H1 (cell line): ENCODE measurements around the gene GEMIN7. TPM values are rescaled to one million over a fixed set of nuclear protein-coding genes. Genes with fewer than 3 reads are reported as not detected.

Experiments
- CTCF ChIA-PET: fragments of 300-600 bp; sonication (Branson Sonifier 250); formaldehyde crosslinking; loops from one replicate; lab custom pipeline; 2021; ENCODE audit not compliant: partially characterized antibody; lab: Charles Lee
- POLR2A ChIA-PET: fragments of 300-600 bp; sonication (Branson Sonifier 250); formaldehyde crosslinking; loops from one replicate; lab custom pipeline; 2021; ENCODE audit warnings: inconsistent platforms; ENCODE audit not compliant: partially characterized antibody; lab: Charles Lee
- DNase-seq, 2 experiments: peaks; one replicate each; pipeline versions ENCODE4 v3.0.0 to v3.0.0-alpha.2; 2010 to 2022; ENCODE audit warnings: low spot score in 2 of 2, low read depth in 1 of 2, mixed read lengths in 1 of 2
- FAIRE-seq: peaks from 2 replicates; lab custom pipeline; 2011; peaks lifted over from hg19 to GRCh38; lab: Jason Lieb, UNC
- H2AFZ ChIP-seq: 2 replicates; pipeline ENCODE4 v1.8.1; 2012; ENCODE audit warnings: low read length, inconsistent platforms
- H2AK5ac ChIP-seq: 2 replicates; pipeline ENCODE4 v1.6.1; 2013; ENCODE audit warnings: low read depth, low read length
- H2BK120ac ChIP-seq: replicated peaks from 2 replicates; pipeline ENCODE3; 2013; ENCODE audit warnings: low read depth, low read length, inconsistent platforms
- H2BK12ac ChIP-seq: 2 replicates; pipeline ENCODE4 v1.6.1; 2013; ENCODE audit warnings: low read depth, low read length
- H2BK15ac ChIP-seq: 2 replicates; pipeline ENCODE4 v1.6.1; 2013; ENCODE audit warnings: low read length
- H2BK20ac ChIP-seq: 2 replicates; pipeline ENCODE4 v1.6.1; 2013; ENCODE audit warnings: low read length
- H2BK5ac ChIP-seq: 2 replicates; pipeline ENCODE4 v1.6.1; 2013; ENCODE audit warnings: low read depth, low read length
- H3K14ac ChIP-seq: 2 replicates; pipeline ENCODE4 v1.6.1; 2013; ENCODE audit warnings: inconsistent platforms; ENCODE audit not compliant: insufficient read length
- H3K18ac ChIP-seq: 2 replicates; pipeline ENCODE4 v1.6.1; 2013; ENCODE audit warnings: low read length; ENCODE audit errors: extremely low read depth
- H3K23ac ChIP-seq: 2 replicates; pipeline ENCODE4 v1.6.1; 2013; ENCODE audit warnings: inconsistent platforms; ENCODE audit not compliant: insufficient read length
- H3K23me2 ChIP-seq: 2 replicates; pipeline ENCODE4 v1.6.1; 2013; ENCODE audit warnings: low read depth, low read length
- H3K27ac ChIP-seq: 2 replicates; pipeline ENCODE4 v1.6.1; 2011; ENCODE audit warnings: low read depth, low read length, inconsistent platforms
- H3K27me3 ChIP-seq, 4 experiments: replicated peaks in 1 of 4; 1 replicate in 1 of 4; 2 replicates in 3 of 4; pipeline versions ENCODE4 v1.6.1 to v1.8.1; 2011 to 2013; ENCODE audit warnings: low read length in 3 of 4, mild to moderate bottlenecking in 3 of 4, inconsistent platforms in 2 of 4, mixed read lengths in 2 of 4, moderate library complexity in 1 of 4; ENCODE audit not compliant: control insufficient read depth in 3 of 4, insufficient read depth in 3 of 4; ENCODE audit errors: extremely low read depth in 1 of 4
- H3K36me3 ChIP-seq, 4 experiments: 2 replicates each; pipeline versions ENCODE4 v1.6.1 to v1.8.1; 2011 to 2013; ENCODE audit warnings: mild to moderate bottlenecking in 4 of 4, low read length in 3 of 4, moderate library complexity in 2 of 4, control low read depth in 1 of 4, inconsistent platforms in 1 of 4; ENCODE audit not compliant: insufficient read depth in 4 of 4, control insufficient read depth in 2 of 4
- H3K4ac ChIP-seq: replicated peaks from 2 replicates; pipeline ENCODE3; 2013; ENCODE audit warnings: low read length, low read depth, mixed read lengths, inconsistent platforms; ENCODE audit not compliant: insufficient read length
- H3K4me1 ChIP-seq, 4 experiments: replicated peaks in 1 of 4; 1 replicate in 1 of 4; 2 replicates in 3 of 4; pipeline versions ENCODE4 v1.6.1 to v1.8.1; 2011 to 2013; ENCODE audit warnings: low read length in 3 of 4, inconsistent platforms in 2 of 4, mixed read lengths in 1 of 4; ENCODE audit not compliant: insufficient read depth in 4 of 4, control insufficient read depth in 3 of 4
- H3K4me2 ChIP-seq, 2 experiments: 2 replicates each; pipeline versions ENCODE4 v1.6.1 to v1.8.1; 2011 to 2013; ENCODE audit warnings: low read depth in 2 of 2, low read length in 2 of 2, control low read depth in 1 of 2, inconsistent platforms in 1 of 2, mild to moderate bottlenecking in 1 of 2; ENCODE audit not compliant: insufficient read depth in 1 of 2
- H3K4me3 ChIP-seq, 4 experiments: fragments of 200-600, 300-600 bp in 1 of 4; sonication (generic), shearing (Covaris generic), sonication (Bioruptor Twin) in 1 of 4; 2 replicates each; pipeline versions ENCODE4 v1.5.1 to v1.8.1; 2011 to 2016; ENCODE audit warnings: low read length in 4 of 4, low read depth in 3 of 4, control low read depth in 2 of 4, inconsistent platforms in 2 of 4, mild to moderate bottlenecking in 2 of 4, mixed read lengths in 1 of 4, moderate library complexity in 1 of 4; ENCODE audit not compliant: insufficient read depth in 2 of 4; ENCODE audit errors: extremely low read depth in 1 of 4
- H3K56ac ChIP-seq: replicated peaks from 2 replicates; pipeline ENCODE3; 2013; ENCODE audit warnings: low read depth, mild to moderate bottlenecking, mixed read lengths, low read length, inconsistent platforms; ENCODE audit not compliant: insufficient read length
- H3K79me1 ChIP-seq: 2 replicates; pipeline ENCODE4 v1.6.1; 2013; ENCODE audit warnings: low read depth, low read length, control low read depth
- H3K79me2 ChIP-seq, 2 experiments: 2 replicates each; pipeline versions ENCODE4 v1.6.1 to v1.8.1; 2012 to 2013; ENCODE audit warnings: low read length in 2 of 2, mild to moderate bottlenecking in 2 of 2, inconsistent platforms in 1 of 2; ENCODE audit not compliant: insufficient read depth in 2 of 2, control insufficient read depth in 1 of 2
- H3K9ac ChIP-seq, 4 experiments: replicated peaks in 1 of 4; 1 replicate in 1 of 4; 2 replicates in 3 of 4; pipeline versions ENCODE4 v1.6.1 to v1.8.1; 2011 to 2013; ENCODE audit warnings: low read depth in 3 of 4, low read length in 3 of 4, control low read depth in 2 of 4, mild to moderate bottlenecking in 2 of 4, moderate library complexity in 2 of 4, inconsistent platforms in 1 of 4; ENCODE audit errors: extremely low read depth in 1 of 4
- H3K9me3 ChIP-seq, 2 experiments: 2 replicates each; pipeline versions ENCODE4 v1.6.1 to v1.8.1; 2012 to 2013; ENCODE audit warnings: mild to moderate bottlenecking in 2 of 2, moderate library complexity in 2 of 2, control low read depth in 1 of 2, inconsistent platforms in 1 of 2, low read depth in 1 of 2, low read length in 1 of 2, mixed read lengths in 1 of 2; ENCODE audit not compliant: insufficient read depth in 2 of 2
- H4K20me1 ChIP-seq, 2 experiments: replicated peaks in 1 of 2; 2 replicates each; pipeline versions ENCODE3 to v1.8.1; 2011 to 2013; ENCODE audit warnings: inconsistent platforms in 2 of 2, low read length in 2 of 2, mild to moderate bottlenecking in 1 of 2; ENCODE audit not compliant: insufficient read depth in 2 of 2, control insufficient read depth in 1 of 2
- H4K5ac ChIP-seq: 2 replicates; pipeline ENCODE4 v1.6.1; 2013; ENCODE audit warnings: low read length, low read depth, mixed read lengths, inconsistent platforms; ENCODE audit not compliant: insufficient read length
- H4K8ac ChIP-seq: 2 replicates; pipeline ENCODE4 v1.8.0; 2013; ENCODE audit warnings: mild to moderate bottlenecking, moderate library complexity, low read length, inconsistent platforms; ENCODE audit not compliant: insufficient read depth; ENCODE audit errors: extremely low read depth
- H4K91ac ChIP-seq: replicated peaks from 2 replicates; pipeline ENCODE3; 2013; ENCODE audit warnings: low read length, mixed read lengths, inconsistent platforms; ENCODE audit not compliant: insufficient read length
- ASH2L ChIP-seq: fragments of 200-600, 300-600 bp; sonication (generic); IDR thresholded peaks from one replicate; pipeline ENCODE4 v1.7.1; 2017; ENCODE audit warnings: low read length
- BACH1 ChIP-seq: IDR thresholded peaks from 2 replicates; pipeline ENCODE4 v1.6.1; 2012; ENCODE audit warnings: low read length, improper control_type of control experiment
- CREB1 ChIP-seq: IDR thresholded peaks from 2 replicates; pipeline ENCODE4 v1.6.1; 2012; ENCODE audit warnings: inconsistent platforms
- CTBP2 ChIP-seq: IDR thresholded peaks from 2 replicates; pipeline ENCODE4 v1.7.0; 2011; ENCODE audit warnings: borderline replicate concordance, mild to moderate bottlenecking, moderate library complexity, mixed read lengths, low read length; ENCODE audit not compliant: insufficient read depth, insufficient read length
- JUND ChIP-seq: IDR thresholded peaks from 2 replicates; pipeline ENCODE4 v1.6.1; 2011; ENCODE audit warnings: mild to moderate bottlenecking, improper control_type of control experiment, low read length
- KDM4A ChIP-seq: IDR thresholded peaks from one replicate; pipeline ENCODE4 v1.7.1; 2012; ENCODE audit warnings: low read depth, mild to moderate bottlenecking, moderate library complexity, low read length, inconsistent platforms; ENCODE audit not compliant: severe bottlenecking
- MAX ChIP-seq: IDR thresholded peaks from 2 replicates; pipeline ENCODE4 v1.6.1; 2012; ENCODE audit warnings: inconsistent platforms
- NANOG ChIP-seq: IDR thresholded peaks from 2 replicates; pipeline ENCODE4 v1.6.1; 2011; ENCODE audit warnings: low read length, low read depth, mild to moderate bottlenecking, inconsistent platforms; ENCODE audit not compliant: insufficient read depth, poor library complexity, severe bottlenecking
- PHF8 ChIP-seq: fragments of 200-600 bp; sonication (generic); conservative IDR thresholded peaks from 2 replicates; pipeline ENCODE4 v1.7.1; 2012; ENCODE audit warnings: low read depth, mild to moderate bottlenecking, inconsistent platforms, low read length, moderate library complexity
- POLR2AphosphoS5 ChIP-seq: IDR thresholded peaks from 2 replicates; pipeline ENCODE4 v1.6.1; 2011; ENCODE audit warnings: low read depth, low read length
- RAD21 ChIP-seq, 2 experiments: IDR thresholded peaks in 1 of 2; conservative IDR thresholded peaks in 1 of 2; 2 replicates each; pipeline ENCODE4 v1.6.1; 2011; ENCODE audit warnings: low read depth in 2 of 2, low read length in 2 of 2, improper control_type of control experiment in 1 of 2, inconsistent platforms in 1 of 2, mild to moderate bottlenecking in 1 of 2, moderate library complexity in 1 of 2
- RFX5 ChIP-seq: IDR thresholded peaks from 2 replicates; pipeline ENCODE4 v1.6.1; 2011; ENCODE audit warnings: low read depth, low read length, improper control_type of control experiment, borderline replicate concordance
- SIN3A ChIP-seq, 2 experiments: IDR thresholded peaks in 1 of 2; conservative IDR thresholded peaks in 1 of 2; 2 replicates each; pipeline ENCODE4 v1.6.1; 2011 to 2012; ENCODE audit warnings: low read length in 2 of 2, improper control_type of control experiment in 1 of 2, low read depth in 1 of 2, mild to moderate bottlenecking in 1 of 2
- SIX5 ChIP-seq: IDR thresholded peaks from 2 replicates; pipeline ENCODE4 v1.6.1; 2011; ENCODE audit warnings: mild to moderate bottlenecking, low read depth, low read length
- WGBS, 2 experiments: shearing (Covaris generic) in 1 of 2; methylation state at CpG; one replicate each; pipeline versions ENCODE4 v1.1.6 to v1.1.7; 2013 to 2015; ENCODE audit warnings: low lambda C conversion rate in 2 of 2, mixed read lengths in 2 of 2, inconsistent platforms in 1 of 2, low coverage in 1 of 2, missing lambda C conversion rate in 1 of 2; ENCODE audit not compliant: insufficient replicate concordance in 2 of 2, insufficient coverage in 1 of 2, insufficient read length in 1 of 2; ENCODE audit errors: extremely low coverage in 1 of 2, missing lambda C conversion rate in 1 of 2; 5-methylcytosine and 5-hydroxymethylcytosine counted together
- polyA plus RNA-seq, 7 experiments: library from polyadenylated mRNA; depleted of rRNA in 3 of 7; stranded (reverse) in 5 of 7; unstranded in 2 of 7; fragments of >200 nt in 5 of 7; fragments of 200-250 nt in 2 of 7; gene quantifications; 1 replicate in 5 of 7; 2 replicates in 1 of 7; 4 replicates in 1 of 7; pipeline versions ENCODE4 v1.2.1 to v1.2.3, GENCODE V29; 2011 to 2013; ENCODE audit warnings: missing spikeins in 2 of 7, mixed read lengths in 2 of 7
- total RNA-seq: library from RNA; stranded (reverse); fragmentation: NEBNext Ultra II Directional; extraction: Animal tissue kit (Norgen Biotek cat#: 25700); gene quantifications from 2 replicates; pipeline ENCODE4 v1.2.1, GENCODE V29; 2021

The GEMIN7 gene
- total and polyA plus RNA-seq, 2 of the 8 experiments (the other 6 are each of a cell fraction or from before 2014, with no cell fraction given), result 48.0 to 91.6 TPM

- no peak for TF ChIP-seq JUND
- no peak for TF ChIP-seq SIN3A (conservative IDR thresholded peaks at IDR 0.05 in 1 of 2, IDR thresholded peaks at IDR 0.05 in 1 of 2; ENCODE audit: low read depth in 1 of 2, low read length in 2 of 2)
- no peak for TF ChIP-seq PHF8
- TF ChIP-seq KDM4A, result no peak
- TF ChIP-seq RFX5, result no peak
- TF ChIP-seq RAD21 (IDR thresholded peaks at IDR 0.05 in 1 of 2, conservative IDR thresholded peaks at IDR 0.05 in 1 of 2; ENCODE audit: low read depth in 2 of 2, low read length in 2 of 2), result no peak
- no peak for TF ChIP-seq ASH2L
- no peak for TF ChIP-seq MAX
- TF ChIP-seq CREB1, result no peak
- TF ChIP-seq NANOG, result no peak
- no peak for TF ChIP-seq POLR2AphosphoS5
- no peak for TF ChIP-seq SIX5
- no peak for TF ChIP-seq CTBP2
- TF ChIP-seq BACH1, result no peak
- Histone ChIP-seq H4K91ac (no peak overlapping the region), H3K4me2 (peak overlapping the region in 1 of 2 experiments; percentile 7; a peak in 1 of 4 replicates), H2BK20ac (no peak overlapping the region), H3K9ac (no peak overlapping the region), H4K5ac (no peak overlapping the region), H2BK120ac (no peak overlapping the region), H3K23ac (no peak overlapping the region), H4K20me1 (peaks cover 56 to 72% of the 10 kb centered on the region in 2 experiments), H4K8ac (no peak overlapping the region), H2BK12ac (no peak overlapping the region), H2BK15ac (no peak overlapping the region), H3K79me2 (peaks cover 36 to 93% of the 10 kb centered on the region in 2 experiments), H3K4me1 (peaks cover 0 to 25% (median 15%) of the 10 kb centered on the region in 4 experiments; a peak in 6 of 7 replicates), H3K4ac (no peak overlapping the region), H3K79me1 (peaks cover 60% of the 10 kb centered on the region), H3K18ac (no peak overlapping the region), H3K56ac (no peak overlapping the region), H3K9me3 (no peaks in the 10 kb centered on the region), H2BK5ac (no peak overlapping the region; the same call in 1 of the 2 replicates), H3K27ac (no peak overlapping the region), H3K27me3 (no peaks in the 10 kb centered on the region), H3K14ac (no peak overlapping the region), H3K4me3 (no peak overlapping the region), H2AFZ (no peak overlapping the region), H3K36me3 (no peaks in the 10 kb centered on the region; a peak in 2 of 8 replicates), H2AK5ac (no peak overlapping the region), H3K23me2 (peaks cover 7% of the 10 kb centered on the region)
- no peak for FAIRE-seq
- ChIA-PET POLR2A (interaction anchor here (0.6 to 4.2 kb wide), 9 partner anchors 11 to 61 kb away, joined by 3 to 30 read pairs (median 4); partner anchors contain the start of genes GEMIN7 and ZNF296), CTCF (interaction anchor here (0.9 to 8.3 kb wide), 7 partner anchors 8 to 108 kb away, joined by 3 to 57 read pairs (median 4); no protein-coding TSS in a partner anchor)
- DNase-seq, result no peak
- 81% methylated on average over 7 of the region's 7 CpGs; no CpG with 5 or more reads in 1 of the 2 experiments for WGBS, 2 experiments
Observed at GRCh38 chr19:45097450-45097775, 18.4 kb downstream of the GEMIN7 start.
